Right cardiac atrium (tissue), 5 donors: ENCODE measurements around the gene SYNPR. TPM values are rescaled to one million over a fixed set of nuclear protein-coding genes. Genes with fewer than 3 reads are reported as not detected.

Experiments
- ATAC-seq, 2 donors: fragments of 200-7000 bp; cut with Tn5 transposase; one replicate each; pipeline versions ENCODE4 v1.8.0 to v1.9.1; 2020; ENCODE audit warnings: moderate library complexity in 2 of 2, mild to moderate bottlenecking in 1 of 2
- DNase-seq, 3 donors: peaks; one replicate each; pipeline ENCODE4 v3.0.0-alpha.2; 2020
- H3K27ac ChIP-seq: one replicate; pipeline ENCODE4 v1.5.1; 2013; ENCODE audit warnings: mild to moderate bottlenecking, low read length, control low read depth, moderate library complexity
- H3K27me3 ChIP-seq: one replicate; pipeline ENCODE4 v1.6.1; 2013; ENCODE audit not compliant: control insufficient read depth, insufficient read depth
- H3K4me1 ChIP-seq: one replicate; pipeline ENCODE4 v1.6.1; 2013; ENCODE audit warnings: low read length; ENCODE audit not compliant: control insufficient read depth, insufficient read depth
- H3K4me3 ChIP-seq: one replicate; pipeline ENCODE4 v1.5.1; 2013; ENCODE audit warnings: low read length, control low read depth
- H3K9me3 ChIP-seq: one replicate; pipeline ENCODE4 v1.6.1; 2013; ENCODE audit warnings: low read length; ENCODE audit not compliant: control insufficient read depth
- WGBS: extraction: QIAGEN DNeasy Blood & Tissue Kit; methylation state at CpG from one replicate; pipeline ENCODE4 v1.1.7; 2013; 5-methylcytosine and 5-hydroxymethylcytosine counted together
- intact Hi-C, 4 donors: fragments of 100-400 bp; cut with DNase I; formaldehyde crosslinking; loops; one replicate each; pipeline versions ENCODE4 v1.11.0 to v1.14.0; 2022 to 2023
- polyA plus RNA-seq: library from polyadenylated mRNA; stranded (reverse); fragments of 200-250 nt; gene quantifications from one replicate; pipeline ENCODE4 v1.2.3, GENCODE V29; 2013
- total RNA-seq, 4 donors: library from RNA; stranded (reverse); fragmentation: NEBNext Ultra II Directional; extraction: Animal tissue kit (Norgen Biotek cat#: 25700); gene quantifications; one replicate each; pipeline ENCODE4 v1.2.1, GENCODE V29; 2021
- donor health status: healthy with polysubstance abuse.
- donor health status: DM: no; HTN: yes; CAD: no.
- donor health status: DM: no; HTN: no; CAD: no.
- donor health status: DM: no; HTN: yes; CAD: no; lungs with severe emphysema.
- donor health status: DM: yes; HTN: yes; CAD: no.

SYNPR gene
- total and polyA plus RNA-seq, 5 donors = 3.8 to 14.4 (median 8.2) TPM

DNA sequence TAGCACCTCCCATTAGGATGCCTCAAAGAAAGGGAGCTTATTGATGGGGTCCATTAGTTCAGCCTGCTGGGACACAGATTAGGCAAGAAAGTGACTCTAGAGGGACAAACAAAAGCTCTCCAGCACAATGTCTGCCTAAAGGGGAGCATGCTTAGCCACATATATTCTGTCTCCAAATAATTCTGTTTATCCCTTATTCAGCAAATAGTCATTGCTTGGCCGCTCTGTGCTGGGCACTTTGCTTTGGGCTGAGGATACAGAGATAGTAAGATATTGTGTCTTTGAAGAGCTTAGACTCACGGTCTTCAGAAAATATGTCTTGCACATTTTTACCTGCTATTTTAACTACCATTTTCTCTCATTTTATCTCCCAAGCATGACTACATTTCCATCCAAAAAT, 159.8 kb downstream of the SYNPR start:
- 89% methylated on average over 2 of the region's 2 CpGs for WGBS
- Histone ChIP-seq H3K27me3 (no peaks in the 10 kb centered on the region), H3K9me3 (no peaks in the 10 kb centered on the region), H3K4me1 (no peaks in the 10 kb centered on the region), H3K4me3 (no peak overlapping the region), H3K27ac (no peak overlapping the region)
- DNase-seq (no peak), ATAC-seq (no peak)
- intact Hi-C loops = no loop called here

DNA sequence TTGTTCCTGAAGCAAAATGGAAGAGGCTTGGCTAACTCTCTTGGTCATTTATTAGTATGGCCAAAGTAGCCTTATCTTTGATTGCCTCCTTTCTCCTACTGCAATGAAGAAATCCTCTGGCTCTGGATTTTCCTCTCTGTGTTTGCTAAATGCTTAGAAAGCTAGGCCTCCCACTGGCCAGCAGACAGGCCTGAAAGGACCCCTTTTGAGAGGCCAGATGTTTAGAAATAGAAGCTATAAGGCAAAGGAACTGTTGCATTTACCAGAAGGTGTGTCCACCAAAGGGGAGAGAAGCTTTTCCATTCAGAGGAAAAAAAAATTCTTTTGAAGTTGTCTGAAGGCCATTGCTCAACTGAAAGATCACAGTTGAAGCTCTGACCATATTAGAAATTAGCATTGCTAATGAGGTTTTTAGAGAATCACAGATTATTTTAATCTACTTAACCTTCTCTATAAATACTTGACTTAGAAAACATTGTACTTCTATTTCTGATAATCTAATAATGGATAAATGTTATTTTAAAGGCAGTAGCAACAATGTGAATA, 160.8 kb downstream of the SYNPR start:
- Histone ChIP-seq H3K4me3 (no peak overlapping the region), H3K4me1 (no peaks in the 10 kb centered on the region), H3K9me3 (no peaks in the 10 kb centered on the region), H3K27ac (no peak overlapping the region), H3K27me3 (no peaks in the 10 kb centered on the region)
- no peak for DNase-seq
- intact Hi-C loops = no loop called here
- ATAC-seq = no peak

DNA sequence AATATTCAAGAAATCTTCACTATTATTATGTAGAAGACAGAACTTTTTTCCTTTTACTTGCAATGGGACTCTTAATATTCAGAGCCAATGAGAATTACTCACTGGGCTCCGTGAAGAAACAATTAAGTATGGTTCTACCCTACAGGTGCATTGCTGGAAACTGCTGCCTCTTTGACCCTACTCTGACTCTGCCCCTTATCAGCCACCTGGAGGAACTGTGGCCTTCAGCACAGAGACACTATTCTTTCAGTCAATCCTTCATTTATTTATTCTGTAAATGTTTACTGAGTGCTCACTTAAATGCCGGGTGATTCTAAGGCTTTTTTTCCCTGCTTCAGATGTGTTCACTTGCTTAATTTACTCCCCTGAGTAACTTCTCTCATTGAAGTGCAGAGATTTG, 163.2 kb downstream of the SYNPR start:
- ATAC-seq (no peak), DNase-seq (no peak)
- intact Hi-C loops = no loop called here
- Histone ChIP-seq H3K9me3 (no peaks in the 10 kb centered on the region), H3K27me3 (no peaks in the 10 kb centered on the region), H3K4me1 (no peaks in the 10 kb centered on the region), H3K4me3 (no peak overlapping the region), H3K27ac (no peak overlapping the region)
- 57% methylated on average over 2 of the region's 2 CpGs for WGBS

DNA sequence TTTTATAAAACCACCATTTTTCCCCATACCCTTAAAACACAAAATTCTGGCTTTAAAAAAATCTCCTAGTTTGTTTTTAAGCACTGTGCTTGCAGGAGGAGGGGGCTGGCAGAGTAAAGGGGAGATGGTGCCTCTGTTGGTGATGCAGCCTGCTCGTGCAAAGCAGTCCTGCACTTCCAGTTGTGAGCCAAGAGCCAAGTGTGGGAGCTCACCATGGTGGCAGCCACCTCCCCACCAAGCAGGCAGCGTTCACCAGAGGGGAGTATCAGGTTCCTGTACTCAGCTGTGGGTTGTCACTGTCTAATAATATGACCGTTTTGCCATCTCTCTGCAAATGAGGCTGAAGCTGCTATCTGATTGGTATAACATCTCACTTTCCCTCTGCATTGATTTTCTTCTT, 164.8 kb downstream of the SYNPR start:
- H3K4me3 ChIP-seq = no peak overlapping the region
- DNase-seq (no peak), ATAC-seq (no peak)
- no peaks in the 10 kb centered on the region for H3K27me3 ChIP-seq
- H3K27ac ChIP-seq = no peak overlapping the region
- intact Hi-C loops = no loop called here
- no peaks in the 10 kb centered on the region for H3K9me3 ChIP-seq
- H3K4me1 ChIP-seq = no peaks in the 10 kb centered on the region
- WGBS = 9% methylated on average over 3 of the region's 3 CpGs

DNA sequence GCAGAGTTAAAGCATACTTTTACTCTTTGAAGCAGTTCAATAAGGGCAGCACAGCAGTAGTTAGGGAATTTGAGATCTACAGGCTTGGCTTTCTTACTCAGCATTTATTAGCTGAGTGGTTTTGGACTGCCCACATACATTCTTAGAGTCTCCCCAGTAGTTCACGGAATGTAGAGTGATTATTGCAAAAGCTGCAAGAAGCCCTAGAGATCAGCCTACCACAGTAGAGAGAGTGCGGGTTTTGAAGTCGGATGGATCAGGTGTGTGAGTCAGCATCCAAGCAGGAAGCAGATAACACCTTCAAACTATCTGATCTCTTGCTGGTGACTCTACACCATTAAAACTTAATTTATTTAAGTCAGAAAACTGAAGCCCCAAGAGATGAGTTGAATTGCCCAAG, 171.9 kb downstream of the SYNPR start:
- ATAC-seq (no peak), DNase-seq (no peak)
- no peak overlapping the region for H3K27ac ChIP-seq
- H3K27me3 ChIP-seq = no peaks in the 10 kb centered on the region
- H3K4me1 ChIP-seq = no peaks in the 10 kb centered on the region
- H3K9me3 ChIP-seq = no peaks in the 10 kb centered on the region
- no peak overlapping the region for H3K4me3 ChIP-seq
- intact Hi-C loops = no loop called here
- WGBS = 73% methylated on average over 3 of the region's 3 CpGs

DNA sequence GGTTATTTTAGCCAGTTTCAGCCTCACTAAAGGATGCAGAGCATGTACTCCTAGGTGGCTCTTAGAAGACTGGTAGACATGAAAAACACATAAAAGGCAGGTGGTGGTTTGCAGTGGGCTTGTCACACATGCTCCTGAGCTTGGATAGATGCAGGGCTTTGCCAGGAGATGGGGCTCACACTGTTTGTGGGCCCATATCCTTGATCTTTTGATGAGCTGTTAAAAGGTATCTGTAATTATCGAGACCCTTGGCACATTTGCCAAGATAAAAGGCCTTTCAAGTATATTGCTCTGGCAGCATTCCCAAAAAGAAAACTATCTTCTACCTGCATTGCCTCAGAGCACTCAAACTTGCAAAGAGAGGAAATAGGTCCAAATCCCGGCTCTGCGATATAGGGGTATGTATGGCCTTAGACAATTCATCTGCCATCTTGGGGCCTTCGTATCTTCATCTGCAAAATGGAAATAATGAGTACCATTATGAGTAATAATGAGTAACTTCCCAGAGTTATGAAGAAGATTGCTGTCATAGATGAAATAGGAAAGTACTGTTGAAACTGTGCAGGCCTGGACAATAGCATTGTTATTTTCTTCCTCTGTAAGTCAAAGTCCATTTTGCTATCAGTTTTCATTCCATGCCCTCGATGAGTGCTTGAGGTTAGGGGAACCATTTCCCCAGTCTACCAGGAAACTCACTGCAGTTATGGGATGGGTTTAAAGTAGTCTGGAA, 172.7 kb downstream of the SYNPR start:
- DNase-seq = no peak
- ATAC-seq = no peak
- Histone ChIP-seq H3K27me3 (no peaks in the 10 kb centered on the region), H3K27ac (no peak overlapping the region), H3K4me1 (no peaks in the 10 kb centered on the region), H3K9me3 (no peaks in the 10 kb centered on the region), H3K4me3 (no peak overlapping the region)
- intact Hi-C loops = no loop called here
- 64% methylated on average over 5 of the region's 5 CpGs for WGBS

DNA sequence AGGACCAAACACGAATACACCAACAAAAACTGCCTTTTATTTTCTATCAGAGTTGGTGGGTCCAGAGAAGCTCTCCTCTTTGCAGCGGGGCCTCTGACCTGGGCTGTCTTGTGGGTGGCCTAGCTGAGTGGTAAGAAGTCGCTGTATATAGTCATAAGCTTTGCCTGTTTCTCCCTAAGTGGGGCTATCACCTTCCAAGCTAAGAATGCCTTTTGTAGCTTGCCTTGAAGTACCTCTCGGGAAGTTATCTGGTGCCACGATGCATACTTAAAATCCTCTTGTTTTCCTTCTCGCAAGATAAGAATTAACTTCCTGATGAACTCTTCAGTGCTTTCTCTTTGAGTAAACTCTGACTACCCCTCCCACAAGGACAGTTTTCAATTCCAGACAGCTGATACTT, 178.8 kb downstream of the SYNPR start:
- ATAC-seq (no peak), DNase-seq (no peak)
- no peak overlapping the region for H3K4me3 ChIP-seq
- no peak overlapping the region for H3K27ac ChIP-seq
- no peaks in the 10 kb centered on the region for H3K9me3 ChIP-seq
- intact Hi-C loops = no loop called here
- no peaks in the 10 kb centered on the region for H3K4me1 ChIP-seq
- H3K27me3 ChIP-seq = no peaks in the 10 kb centered on the region
- WGBS = 37% methylated on average over 6 of the region's 6 CpGs

DNA sequence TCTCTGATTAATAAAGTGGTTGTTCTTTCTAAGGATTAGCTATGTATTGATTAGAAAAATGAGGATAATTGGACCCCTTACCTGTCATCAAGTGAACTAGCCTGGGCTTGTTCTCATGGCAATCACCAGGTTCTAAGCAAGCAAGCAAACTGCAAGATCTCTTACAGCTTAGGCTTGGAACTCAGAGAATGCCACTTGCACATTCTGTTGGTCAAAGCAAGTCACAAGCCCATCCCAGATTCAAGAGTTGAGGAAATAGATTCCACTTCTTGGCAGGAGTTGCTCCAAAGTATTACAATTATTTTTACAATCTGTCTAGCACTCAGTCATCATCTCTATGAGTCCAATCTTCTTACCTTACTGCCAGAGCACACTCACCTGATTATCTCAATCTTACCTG, 180.3 kb downstream of the SYNPR start:
- DNase-seq (no peak), ATAC-seq (no peak)
- intact Hi-C loops = no loop called here
- H3K27me3 ChIP-seq = no peaks in the 10 kb centered on the region
- H3K9me3 ChIP-seq = no peaks in the 10 kb centered on the region
- no peak overlapping the region for H3K27ac ChIP-seq
- H3K4me3 ChIP-seq = no peak overlapping the region
- H3K4me1 ChIP-seq = no peaks in the 10 kb centered on the region

DNA sequence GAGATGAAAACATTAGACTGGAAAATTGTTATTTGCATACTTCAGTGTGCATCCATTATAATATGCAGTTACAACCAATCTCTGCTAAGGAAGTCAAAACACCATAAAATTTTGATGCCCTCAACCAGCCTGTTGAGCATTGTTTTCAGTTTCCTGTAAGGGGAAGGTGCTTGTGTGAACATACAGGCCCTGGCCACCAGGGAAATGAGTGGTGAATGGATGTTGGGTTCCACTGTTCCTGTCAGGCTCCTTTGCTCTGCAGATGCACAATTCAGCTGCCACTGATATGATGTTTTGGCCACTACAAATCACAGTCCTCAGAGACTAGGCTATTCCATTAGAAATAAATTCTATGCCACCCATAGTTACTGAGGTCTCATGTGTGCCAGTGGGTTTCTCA, 184.6 kb downstream of the SYNPR start:
- Histone ChIP-seq H3K4me3 (no peak overlapping the region), H3K27ac (no peak overlapping the region), H3K9me3 (no peaks in the 10 kb centered on the region), H3K27me3 (no peaks in the 10 kb centered on the region), H3K4me1 (no peaks in the 10 kb centered on the region)
- intact Hi-C loops = no loop called here
- DNase-seq (no peak), ATAC-seq (no peak)

DNA sequence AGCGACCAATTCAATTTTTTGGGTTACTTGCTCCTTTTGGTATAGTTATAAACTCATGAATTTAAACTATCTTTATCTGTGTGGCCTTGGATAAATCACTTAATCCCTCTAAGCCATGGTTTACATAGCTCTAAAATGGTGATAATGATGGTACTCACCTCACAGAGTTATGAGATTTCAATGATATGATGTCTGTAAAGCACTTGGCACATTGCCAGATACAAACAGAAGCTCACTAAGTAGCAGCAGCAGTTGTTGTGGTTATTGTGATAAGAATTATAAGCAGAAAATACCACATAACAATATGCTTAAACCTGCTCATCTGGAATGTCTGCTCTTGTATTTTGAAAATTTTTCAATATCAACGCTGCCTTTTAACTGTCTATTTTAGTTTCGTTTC, 189.3 kb downstream of the SYNPR start:
- no peaks in the 10 kb centered on the region for H3K27me3 ChIP-seq
- no peaks in the 10 kb centered on the region for H3K4me1 ChIP-seq
- intact Hi-C loops = no loop called here
- no peaks in the 10 kb centered on the region for H3K9me3 ChIP-seq
- DNase-seq = no peak
- ATAC-seq = no peak
- 87% methylated on average over 3 of the region's 3 CpGs for WGBS
- no peak overlapping the region for H3K27ac ChIP-seq
- no peak overlapping the region for H3K4me3 ChIP-seq

DNA sequence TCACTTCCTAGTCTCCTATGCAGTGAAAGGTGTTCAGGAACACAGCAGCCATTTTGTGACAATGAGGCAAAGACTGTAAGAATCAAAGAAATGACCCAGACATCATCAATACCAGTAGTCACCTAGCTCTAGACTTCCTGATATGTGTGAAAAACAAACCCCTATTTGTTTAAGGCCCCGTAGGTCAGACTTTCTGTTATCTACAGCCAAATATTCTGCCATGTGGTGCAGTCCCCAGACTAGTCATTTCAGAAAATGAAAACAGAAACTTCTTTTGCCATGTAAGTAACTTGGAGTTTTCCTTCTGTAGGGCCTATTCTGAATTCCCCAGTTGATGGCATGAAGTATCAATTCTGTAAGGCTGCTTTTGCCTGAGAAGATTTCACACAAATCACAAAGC, 192.6 kb downstream of the SYNPR start:
- Histone ChIP-seq H3K4me3 (no peak overlapping the region), H3K27me3 (no peaks in the 10 kb centered on the region), H3K27ac (no peak overlapping the region), H3K9me3 (no peaks in the 10 kb centered on the region), H3K4me1 (no peaks in the 10 kb centered on the region)
- DNase-seq (no peak), ATAC-seq (no peak)
- WGBS = 64% methylated on average over 1 of the region's 1 CpG
- intact Hi-C loops = no loop called here

DNA sequence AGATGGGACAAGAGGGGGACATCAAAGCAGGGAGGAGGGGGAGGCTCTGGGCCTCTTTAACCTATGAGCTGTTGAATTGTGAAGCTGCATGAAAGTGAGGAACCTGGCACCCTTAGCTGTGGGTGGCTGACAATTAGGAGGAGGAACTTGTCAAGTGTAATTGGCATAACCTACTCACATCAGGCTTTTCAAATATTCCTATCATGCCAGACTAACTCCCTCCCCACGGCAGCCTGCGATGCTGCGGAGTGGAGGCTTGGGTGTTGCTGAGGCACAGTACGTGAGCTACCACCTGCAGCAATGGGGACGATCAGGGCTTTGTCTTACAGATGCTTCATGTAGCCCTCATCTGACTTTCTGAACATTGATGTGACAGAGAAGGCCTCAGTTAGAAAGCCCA, 193.7 kb downstream of the SYNPR start:
- no peak for DNase-seq
- no peaks in the 10 kb centered on the region for H3K9me3 ChIP-seq
- intact Hi-C loops = no loop called here
- H3K4me1 ChIP-seq = no peaks in the 10 kb centered on the region
- H3K4me3 ChIP-seq = no peak overlapping the region
- no peaks in the 10 kb centered on the region for H3K27me3 ChIP-seq
- H3K27ac ChIP-seq = no peak overlapping the region
- ATAC-seq = no peak
- WGBS = 78% methylated on average over 5 of the region's 5 CpGs
